Measurements from ENCODE around the gene MTMR10.

MTMR10 gene

GRCh38 chr15:30962079-30962478, 29.3 kb downstream of the MTMR10 start:
- DNase-seq = no peak
- Histone ChIP-seq H3K27me3 (no peaks in the 10 kb centered on the region), H3K4me1 (no peaks in the 10 kb centered on the region), H3K4me3 (ENCODE audit: low read depth, low read length) (no peak overlapping the region), H3K9me3 (no peaks in the 10 kb centered on the region), H3K36me3 (no peaks in the 10 kb centered on the region; the same call in 1 of the 2 replicates)
- TF ChIP-seq CTCF (IDR thresholded peaks at IDR 0.05; ENCODE audit: low read depth, low read length) = no peak

GRCh38 chr15:30958219-30958618, 33.2 kb downstream of the MTMR10 start:
- Histone ChIP-seq H3K4me3 (ENCODE audit: low read depth, low read length) (no peak overlapping the region), H3K9me3 (no peaks in the 10 kb centered on the region), H3K4me1 (no peaks in the 10 kb centered on the region), H3K36me3 (peaks cover 2% of the 10 kb centered on the region), H3K27me3 (no peaks in the 10 kb centered on the region)
- TF ChIP-seq CTCF (IDR thresholded peaks at IDR 0.05; ENCODE audit: low read depth, low read length) = no peak
- DNase-seq = no peak

- TF ChIP-seq CTCF (IDR thresholded peaks at IDR 0.05; ENCODE audit: low read depth, low read length) = no peak
- Histone ChIP-seq H3K27me3 (no peaks in the 10 kb centered on the region), H3K9me3 (no peaks in the 10 kb centered on the region), H3K4me3 (ENCODE audit: low read depth, low read length) (no peak overlapping the region), H3K4me1 (no peaks in the 10 kb centered on the region), H3K36me3 (peaks cover 17% of the 10 kb centered on the region)
- no peak for DNase-seq
Measured at GRCh38 chr15:30956216-30957124, 35.0 kb downstream of the MTMR10 start.

GRCh38 chr15:30954674-30955073, 36.8 kb downstream of the MTMR10 start:
- no peak overlapping the region for H3K4me3 ChIP-seq (ENCODE audit: low read depth, low read length)
- no peaks in the 10 kb centered on the region for H3K4me1 ChIP-seq
- TF ChIP-seq CTCF (IDR thresholded peaks at IDR 0.05; ENCODE audit: low read depth, low read length) = no peak
- peaks cover 26% of the 10 kb centered on the region for H3K36me3 ChIP-seq
- H3K9me3 ChIP-seq = no peaks in the 10 kb centered on the region
- DNase-seq = no peak
- no peaks in the 10 kb centered on the region for H3K27me3 ChIP-seq

- no peak for TF ChIP-seq CTCF (IDR thresholded peaks at IDR 0.05; ENCODE audit: low read depth, low read length)
- H3K27me3 ChIP-seq = no peaks in the 10 kb centered on the region
- H3K4me1 ChIP-seq = no peaks in the 10 kb centered on the region
- H3K9me3 ChIP-seq = no peaks in the 10 kb centered on the region
- H3K36me3 ChIP-seq = peaks cover 26% of the 10 kb centered on the region
- H3K4me3 ChIP-seq (ENCODE audit: low read depth, low read length) = no peak overlapping the region
- DNase-seq = no peak
Measured at GRCh38 chr15:30953731-30954378, 37.6 kb downstream of the MTMR10 start.

GRCh38 chr15:30953183-30953582, 38.2 kb downstream of the MTMR10 start:
- Histone ChIP-seq H3K36me3 (peaks cover 26% of the 10 kb centered on the region), H3K4me3 (ENCODE audit: low read depth, low read length) (no peak overlapping the region), H3K27me3 (no peaks in the 10 kb centered on the region), H3K4me1 (no peaks in the 10 kb centered on the region), H3K9me3 (no peaks in the 10 kb centered on the region)
- TF ChIP-seq CTCF (IDR thresholded peaks at IDR 0.05; ENCODE audit: low read depth, low read length) = no peak
- no peak for DNase-seq

Measured in BE2C (cell line).